ENCODE measurements around the gene CDKAL1.

GRCh38 chr6:20664250-20664649, 130.0 kb downstream of the CDKAL1 start:
- no peak for TF ChIP-seq CTCF (IDR thresholded peaks at IDR 0.05; ENCODE audit: insufficient read depth, low read length)
- TF ChIP-seq POLR2AphosphoS5 (IDR thresholded peaks at IDR 0.05; ENCODE audit: low read depth): no peak
